Activated CD8-positive, alpha-beta T cell treated with anti-CD3 and anti-CD28 coated beads for 36 hours (primary cell): ENCODE results near the gene LRRTM1. TPM values are rescaled to one million over a fixed set of nuclear protein-coding genes. Genes with fewer than 3 reads are reported as not detected.

Experiments used
- ATAC-seq: fragments of 200-7000 bp; cut with Tn5 transposase; one replicate; pipeline ENCODE4 v1.10.0; 2021; ENCODE audit warnings: mild to moderate bottlenecking, moderate library complexity
- CTCF ChIA-PET: fragments of 350-600 bp; sonication (Branson Sonifier 250); formaldehyde crosslinking; loops from one replicate; lab custom pipeline; 2021; ENCODE audit warnings: antibody characterized with exemption; lab: Charles Lee
- POLR2A ChIA-PET: fragments of 350-600 bp; sonication (Branson Sonifier 250); formaldehyde crosslinking; loops from one replicate; lab custom pipeline; 2021; ENCODE audit warnings: antibody characterized with exemption; lab: Charles Lee
- DNase-seq: peaks from one replicate; pipeline ENCODE4 v3.0.0-alpha.2; 2020
- H3K27ac Mint-ChIP-seq: one replicate; pipeline ENCODE4 v1.8.0; 2021; ENCODE audit warnings: mild to moderate bottlenecking, mixed read lengths
- H3K27me3 Mint-ChIP-seq: one replicate; pipeline ENCODE4 v1.8.0; 2021; ENCODE audit warnings: mixed read lengths
- H3K36me3 Mint-ChIP-seq: one replicate; pipeline ENCODE4 v1.8.0; 2021; ENCODE audit warnings: low read depth, mixed read lengths
- H3K4me1 Mint-ChIP-seq: one replicate; pipeline ENCODE4 v1.8.0; 2021; ENCODE audit warnings: low read depth, mixed read lengths
- H3K4me3 Mint-ChIP-seq: one replicate; pipeline ENCODE4 v1.8.0; 2021; ENCODE audit warnings: mild to moderate bottlenecking, moderate library complexity, mixed read lengths
- H3K9me3 Mint-ChIP-seq: one replicate; pipeline ENCODE4 v1.8.0; 2021; ENCODE audit warnings: mixed read lengths
- intact Hi-C: fragments of 100-400 bp; cut with micrococcal nuclease; formaldehyde crosslinking; loops from one replicate; pipeline ENCODE4 v1.10.0; 2022
- total RNA-seq, 2 experiments: library from RNA; stranded (reverse); gene quantifications; one replicate each; pipeline ENCODE4 v1.2.3, GENCODE V29; 2021
- TF ChIP-seq, protein P1 (sequence below): fragments of 200-600 bp; IDR thresholded peaks from one replicate; pipeline ENCODE4 v1.8.0; 2022; ENCODE audit warnings: antibody characterized with exemption, mild to moderate bottlenecking

Gene LRRTM1
- total RNA-seq, 2 experiments from 2014 or later, result not detected

DNA sequence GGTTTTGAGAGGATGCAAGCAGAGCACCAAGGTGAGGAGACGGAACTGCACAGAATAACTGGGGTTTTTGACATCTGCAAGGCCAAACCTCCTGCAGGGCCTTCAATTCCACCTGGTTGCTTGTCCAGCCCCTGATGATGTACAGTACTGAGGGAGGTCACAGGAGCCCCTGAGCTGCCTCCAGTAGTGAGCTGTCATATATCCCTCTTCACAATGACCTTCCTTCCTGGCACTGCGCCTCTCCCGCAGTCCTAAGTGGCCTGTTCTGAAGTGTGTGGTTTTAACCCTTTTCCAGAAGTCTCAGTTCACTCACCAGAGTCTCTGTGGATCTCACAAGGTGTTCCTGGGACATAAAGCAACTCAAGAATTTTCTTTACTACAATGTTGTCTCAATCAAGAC is 45.3 kb downstream of the LRRTM1 start:
- TF ChIP-seq, protein P1, sequence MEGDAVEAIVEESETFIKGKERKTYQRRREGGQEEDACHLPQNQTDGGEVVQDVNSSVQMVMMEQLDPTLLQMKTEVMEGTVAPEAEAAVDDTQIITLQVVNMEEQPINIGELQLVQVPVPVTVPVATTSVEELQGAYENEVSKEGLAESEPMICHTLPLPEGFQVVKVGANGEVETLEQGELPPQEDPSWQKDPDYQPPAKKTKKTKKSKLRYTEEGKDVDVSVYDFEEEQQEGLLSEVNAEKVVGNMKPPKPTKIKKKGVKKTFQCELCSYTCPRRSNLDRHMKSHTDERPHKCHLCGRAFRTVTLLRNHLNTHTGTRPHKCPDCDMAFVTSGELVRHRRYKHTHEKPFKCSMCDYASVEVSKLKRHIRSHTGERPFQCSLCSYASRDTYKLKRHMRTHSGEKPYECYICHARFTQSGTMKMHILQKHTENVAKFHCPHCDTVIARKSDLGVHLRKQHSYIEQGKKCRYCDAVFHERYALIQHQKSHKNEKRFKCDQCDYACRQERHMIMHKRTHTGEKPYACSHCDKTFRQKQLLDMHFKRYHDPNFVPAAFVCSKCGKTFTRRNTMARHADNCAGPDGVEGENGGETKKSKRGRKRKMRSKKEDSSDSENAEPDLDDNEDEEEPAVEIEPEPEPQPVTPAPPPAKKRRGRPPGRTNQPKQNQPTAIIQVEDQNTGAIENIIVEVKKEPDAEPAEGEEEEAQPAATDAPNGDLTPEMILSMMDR, result no peak
- no peaks in the 10 kb centered on the region for H3K9me3 Mint-ChIP-seq
- ATAC-seq (no peak), DNase-seq (no peak)
- no peaks in the 10 kb centered on the region for H3K27me3 Mint-ChIP-seq
- no peaks in the 10 kb centered on the region for H3K4me1 Mint-ChIP-seq
- intact Hi-C loops, result no loop called here
- H3K27ac Mint-ChIP-seq, result no peak overlapping the region
- CTCF ChIA-PET, result no interaction called here
- POLR2A ChIA-PET, result no interaction called here
- no peak overlapping the region for H3K4me3 Mint-ChIP-seq
- H3K36me3 Mint-ChIP-seq, result no peaks in the 10 kb centered on the region

DNA sequence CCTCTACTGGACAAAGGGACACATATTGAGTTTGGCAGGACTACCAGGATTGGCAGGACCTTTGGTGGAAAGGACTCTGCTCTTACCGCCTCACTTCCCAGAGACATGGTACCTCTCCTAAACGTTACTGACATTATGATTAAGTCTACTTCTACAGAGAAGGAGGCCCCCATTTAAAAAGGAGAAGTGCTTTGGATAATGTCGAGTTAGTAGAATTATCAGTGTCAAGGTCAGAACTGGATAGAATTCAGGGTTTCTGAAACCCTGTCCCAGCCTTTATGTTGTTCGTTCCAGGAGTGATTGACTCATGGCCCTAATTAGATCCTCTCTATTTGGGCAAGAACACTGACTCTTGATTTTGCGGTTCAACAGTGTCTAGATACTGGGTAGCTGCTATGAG is 45.8 kb downstream of the LRRTM1 start:
- Mint-ChIP-seq H3K27ac (no peak overlapping the region), H3K4me3 (no peak overlapping the region), H3K27me3 (no peaks in the 10 kb centered on the region), H3K4me1 (no peaks in the 10 kb centered on the region), H3K36me3 (no peaks in the 10 kb centered on the region), H3K9me3 (no peaks in the 10 kb centered on the region)
- ChIA-PET POLR2A (no interaction called here), CTCF (interaction anchor here (1.2 to 1.4 kb wide), 2 partner anchors 12 to 20 kb away, joined by 4 read pairs; no protein-coding TSS in a partner anchor)
- TF ChIP-seq, protein P1, result no peak
- intact Hi-C loops, result no loop called here
- DNase-seq (no peak), ATAC-seq (no peak)

DNA sequence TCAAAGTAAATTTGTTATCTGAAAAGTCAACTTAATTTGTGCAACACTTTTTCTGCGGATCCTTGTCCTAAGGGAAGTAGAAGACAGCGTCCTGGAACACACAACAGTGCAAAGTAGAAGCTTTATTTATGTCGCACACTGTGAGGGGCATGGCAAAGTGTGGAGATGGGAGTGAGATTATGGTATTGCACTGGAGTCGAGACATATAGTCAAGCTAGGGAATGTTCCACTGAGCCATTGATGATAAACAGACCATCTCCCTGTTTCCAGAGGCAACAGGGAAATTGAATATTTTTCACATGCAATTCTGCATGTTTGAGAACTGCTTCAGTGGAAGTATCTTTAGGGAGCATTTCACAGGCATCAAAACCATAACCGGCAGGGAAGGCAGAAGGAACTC is 46.2 kb downstream of the LRRTM1 start:
- Mint-ChIP-seq H3K9me3 (no peaks in the 10 kb centered on the region), H3K36me3 (no peaks in the 10 kb centered on the region), H3K27ac (no peak overlapping the region), H3K27me3 (no peaks in the 10 kb centered on the region), H3K4me3 (no peak overlapping the region), H3K4me1 (no peaks in the 10 kb centered on the region)
- ChIA-PET POLR2A (no interaction called here), CTCF (interaction anchor here (1.2 to 1.4 kb wide), 2 partner anchors 11 to 20 kb away, joined by 4 read pairs; no protein-coding TSS in a partner anchor)
- TF ChIP-seq, protein P1, result no peak
- ATAC-seq, result no peak
- intact Hi-C loops, result no loop called here
- no peak for DNase-seq

DNA sequence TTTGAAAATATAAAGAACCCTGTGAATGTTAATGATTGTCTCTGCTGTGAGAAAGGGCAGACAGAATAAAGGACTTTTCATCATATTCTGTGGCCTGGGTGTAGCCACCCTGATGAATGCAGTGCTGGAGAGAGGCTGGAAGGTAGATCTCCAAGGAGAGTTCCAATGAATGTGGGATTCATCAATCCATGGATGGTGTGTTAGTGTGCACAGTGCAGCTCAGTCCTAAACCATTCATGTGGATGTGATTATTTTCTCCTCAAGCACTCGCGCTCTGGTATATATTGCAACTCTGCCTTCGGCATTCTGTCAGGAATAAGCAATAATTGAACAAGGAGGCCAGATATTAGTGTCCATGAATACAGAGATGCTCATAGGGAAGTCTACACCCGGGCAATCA is 47.1 kb downstream of the LRRTM1 start:
- ChIA-PET CTCF (interaction anchor here (0.6 to 1.4 kb wide), 4 partner anchors 11 to 116 kb away, joined by 3 to 4 read pairs (median 4); no protein-coding TSS in a partner anchor), POLR2A (no interaction called here)
- H3K36me3 Mint-ChIP-seq, result no peaks in the 10 kb centered on the region
- H3K27ac Mint-ChIP-seq, result no peak overlapping the region
- no peak overlapping the region for H3K4me3 Mint-ChIP-seq
- no peaks in the 10 kb centered on the region for H3K9me3 Mint-ChIP-seq
- no peak for ATAC-seq
- H3K27me3 Mint-ChIP-seq, result no peaks in the 10 kb centered on the region
- intact Hi-C loops, result no loop called here
- TF ChIP-seq, protein P1, result no peak
- no peaks in the 10 kb centered on the region for H3K4me1 Mint-ChIP-seq
- no peak for DNase-seq

- Mint-ChIP-seq H3K9me3 (no peaks in the 10 kb centered on the region), H3K27ac (no peak overlapping the region), H3K4me3 (no peak overlapping the region), H3K27me3 (no peaks in the 10 kb centered on the region), H3K4me1 (no peaks in the 10 kb centered on the region), H3K36me3 (no peaks in the 10 kb centered on the region)
- DNase-seq (no peak), ATAC-seq (no peak)
- intact Hi-C loops, result no loop called here
- CTCF ChIA-PET, result interaction anchor here (0.6 to 1.4 kb wide), 2 partner anchors 14 to 117 kb away, joined by 3 to 4 read pairs; no protein-coding TSS in a partner anchor
- TF ChIP-seq, protein P1, result no peak
- POLR2A ChIA-PET, result no interaction called here
Observed at GRCh38 chr2:80256782-80257167, 47.8 kb downstream of the LRRTM1 start.
